Astrocyte of the spinal cord (primary cell): Measurements from ENCODE around the gene DMGDH.
A peak's percentile ranks its signal among the peaks of the same experiment; 100 is the strongest.

Experiments
- DNase-seq: peaks from one replicate; pipeline ENCODE4 v3.0.0; 2011; ENCODE audit warnings: low read depth, low spot score
- H3K4me3 ChIP-seq: 2 replicates; pipeline ENCODE4 v1.5.1; 2011; ENCODE audit warnings: low read depth, mild to moderate bottlenecking, low read length, moderate library complexity
- in situ Hi-C: cut with HindIII; loops from 2 replicates; pipeline ENCODE4 v1.10.0; 2017; ENCODE audit warnings: low sequenced_read_pairs
- TF ChIP-seq, protein P1 (sequence below): IDR thresholded peaks from 2 replicates; pipeline ENCODE4 v1.5.1; 2012; ENCODE audit warnings: low read depth, mild to moderate bottlenecking, low read length, inconsistent platforms

DMGDH gene

DNA sequence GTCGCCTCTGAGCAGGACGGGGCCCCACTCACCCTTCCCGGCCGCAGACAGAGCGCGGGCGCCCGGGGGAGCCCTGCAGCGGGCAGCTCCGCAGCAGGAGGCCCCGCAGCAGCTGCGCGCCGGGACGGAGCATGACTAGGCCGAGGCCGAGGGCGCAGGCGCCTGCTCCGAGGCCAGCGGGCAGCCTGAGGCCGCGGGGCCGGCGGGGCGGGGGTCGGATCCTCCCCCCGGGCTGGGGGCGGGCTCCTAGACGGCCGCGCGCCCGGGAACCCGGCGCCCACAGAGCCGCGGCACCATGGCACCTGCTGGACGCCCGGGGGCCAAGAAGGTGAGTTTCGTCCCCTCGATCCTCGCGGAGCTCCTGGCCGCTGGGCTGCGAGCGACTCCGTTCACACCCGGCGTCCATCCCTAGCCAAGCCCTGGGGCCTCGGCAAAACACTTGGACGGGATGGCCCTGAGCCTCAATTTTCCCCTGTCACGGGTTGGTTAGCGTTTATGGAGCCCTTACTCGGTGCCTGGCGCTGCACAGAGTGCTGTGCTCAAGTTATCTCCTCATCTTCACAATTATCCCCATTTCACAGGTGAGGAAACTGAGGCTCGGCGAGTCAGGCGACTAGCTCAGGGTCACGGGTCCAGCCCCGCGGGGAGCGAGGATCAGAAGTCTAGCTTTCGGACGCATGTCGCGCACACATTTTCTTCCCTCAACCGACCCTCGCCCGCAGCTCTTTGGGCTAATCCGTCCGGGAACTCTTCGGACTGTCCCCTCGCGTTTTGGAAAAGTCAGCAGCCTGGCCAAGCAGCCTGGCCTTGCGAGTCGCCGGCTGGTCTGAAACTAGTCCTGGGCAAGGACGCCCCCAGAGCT lies at the start of gene DMGDH, which contains the start of gene BHMT2:
DMGDH (minus strand) TSS at position 187 of the 862 bp plus-strand sequence; CDS start at position 133, 54 bp downstream.
BHMT2 (plus strand) TSS at position 280 of the 862 bp plus-strand sequence; CDS start at position 296, 16 bp downstream.
- TF ChIP-seq, protein P1, sequence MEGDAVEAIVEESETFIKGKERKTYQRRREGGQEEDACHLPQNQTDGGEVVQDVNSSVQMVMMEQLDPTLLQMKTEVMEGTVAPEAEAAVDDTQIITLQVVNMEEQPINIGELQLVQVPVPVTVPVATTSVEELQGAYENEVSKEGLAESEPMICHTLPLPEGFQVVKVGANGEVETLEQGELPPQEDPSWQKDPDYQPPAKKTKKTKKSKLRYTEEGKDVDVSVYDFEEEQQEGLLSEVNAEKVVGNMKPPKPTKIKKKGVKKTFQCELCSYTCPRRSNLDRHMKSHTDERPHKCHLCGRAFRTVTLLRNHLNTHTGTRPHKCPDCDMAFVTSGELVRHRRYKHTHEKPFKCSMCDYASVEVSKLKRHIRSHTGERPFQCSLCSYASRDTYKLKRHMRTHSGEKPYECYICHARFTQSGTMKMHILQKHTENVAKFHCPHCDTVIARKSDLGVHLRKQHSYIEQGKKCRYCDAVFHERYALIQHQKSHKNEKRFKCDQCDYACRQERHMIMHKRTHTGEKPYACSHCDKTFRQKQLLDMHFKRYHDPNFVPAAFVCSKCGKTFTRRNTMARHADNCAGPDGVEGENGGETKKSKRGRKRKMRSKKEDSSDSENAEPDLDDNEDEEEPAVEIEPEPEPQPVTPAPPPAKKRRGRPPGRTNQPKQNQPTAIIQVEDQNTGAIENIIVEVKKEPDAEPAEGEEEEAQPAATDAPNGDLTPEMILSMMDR: no peak
- DNase-seq: peak; percentile 35

DNA sequence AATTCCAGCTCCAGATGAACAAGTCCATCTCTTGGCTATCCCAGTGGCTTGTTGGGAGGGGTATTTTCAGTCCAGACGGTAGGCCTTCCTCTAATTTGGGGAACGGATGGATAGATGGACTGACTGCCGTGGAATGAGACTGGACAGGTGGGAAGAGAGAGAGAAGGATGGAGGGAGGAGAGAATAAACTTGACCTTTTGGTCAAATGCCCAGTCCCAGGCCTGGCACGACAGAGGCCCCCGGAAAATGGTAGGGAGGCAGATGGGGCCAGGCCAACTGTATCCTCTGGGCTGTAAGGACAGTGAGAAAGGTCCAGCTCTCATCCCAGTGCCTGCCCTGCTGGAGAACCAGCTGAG lies 43.2 kb upstream of the DMGDH start:
- in situ Hi-C loops: no loop called here
- no peak overlapping the region for H3K4me3 ChIP-seq
- no peak for DNase-seq
- TF ChIP-seq, protein P1: no peak

More for the DNA sequence above, at the start of gene DMGDH, which contains the start of gene BHMT2:
- in situ Hi-C loops: no loop called here
- peak within 1 kb of the TSS; percentile 21 for H3K4me3 ChIP-seq

DNA sequence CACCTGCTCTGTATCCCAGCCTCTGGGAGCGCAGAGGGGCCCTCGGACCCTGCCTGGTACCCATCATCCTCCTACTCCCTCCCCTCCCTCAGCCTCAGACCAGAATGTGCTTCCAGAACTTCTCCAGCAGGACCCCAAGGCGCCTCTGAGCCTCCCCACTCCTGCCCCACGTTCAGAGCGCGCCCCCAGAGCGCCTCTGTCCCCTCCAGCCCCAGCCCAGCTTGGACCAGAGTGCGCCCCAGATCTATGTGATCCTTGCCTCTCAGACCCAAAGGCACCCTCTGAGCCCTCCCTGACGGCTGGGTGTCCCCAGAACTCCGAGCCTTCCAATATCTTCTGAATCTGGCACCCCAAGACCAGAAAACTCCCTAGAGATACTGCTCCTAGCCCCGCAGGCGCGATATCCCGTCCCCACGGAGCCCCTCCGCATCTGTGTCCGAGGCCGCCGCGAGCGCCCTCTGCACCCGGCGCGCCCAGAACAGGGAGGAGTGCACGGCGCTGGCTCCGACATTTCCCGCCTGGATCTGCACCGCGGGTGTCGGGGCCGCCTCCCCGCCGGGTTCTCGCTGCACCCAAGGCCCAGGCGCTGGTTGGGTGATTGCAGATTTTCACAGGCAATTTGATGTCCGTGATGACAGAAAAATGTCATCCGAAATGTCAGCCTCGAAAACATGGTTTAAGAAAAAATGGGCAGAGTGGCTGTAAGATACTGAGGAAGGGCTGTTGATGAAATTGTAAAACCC lies 42.7 kb upstream of the DMGDH start:
- no peak overlapping the region for H3K4me3 ChIP-seq
- TF ChIP-seq, protein P1: no peak
- in situ Hi-C loops: no loop called here
- no peak for DNase-seq

DNA sequence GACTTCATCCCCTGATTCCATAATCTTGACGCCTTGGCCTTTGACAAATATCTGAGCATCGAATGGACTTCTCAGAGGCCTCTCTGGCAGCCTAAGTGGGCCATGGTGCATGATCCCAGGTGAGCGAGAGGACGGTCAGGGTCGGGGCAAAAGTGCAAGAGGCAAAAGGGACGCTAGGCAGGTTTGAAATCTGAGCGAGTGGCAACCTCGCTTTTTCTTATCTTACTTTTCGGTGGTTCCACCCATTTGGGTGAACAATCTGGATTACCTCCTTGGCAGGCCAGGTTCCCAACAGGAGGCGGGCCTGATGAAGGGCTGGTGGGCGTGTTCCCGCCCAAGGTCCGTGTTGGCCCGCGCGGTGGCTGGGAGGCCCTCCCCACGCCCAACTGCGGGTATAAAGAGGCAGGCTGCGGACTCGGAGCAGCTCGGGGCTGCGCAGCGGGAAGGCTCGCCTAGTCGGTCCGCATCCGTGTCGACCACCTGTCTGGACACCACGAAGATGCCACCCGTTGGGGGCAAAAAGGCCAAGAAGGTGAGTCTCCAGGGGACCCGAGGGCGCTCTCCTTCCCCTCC lies 42.0 kb upstream of the DMGDH start, which contains the start of gene BHMT:
BHMT (plus strand) TSS at position 423 of the 573 bp plus-strand sequence; CDS start at position 500, 77 bp downstream.
- no peak within 1 kb of the TSS for H3K4me3 ChIP-seq

DNA sequence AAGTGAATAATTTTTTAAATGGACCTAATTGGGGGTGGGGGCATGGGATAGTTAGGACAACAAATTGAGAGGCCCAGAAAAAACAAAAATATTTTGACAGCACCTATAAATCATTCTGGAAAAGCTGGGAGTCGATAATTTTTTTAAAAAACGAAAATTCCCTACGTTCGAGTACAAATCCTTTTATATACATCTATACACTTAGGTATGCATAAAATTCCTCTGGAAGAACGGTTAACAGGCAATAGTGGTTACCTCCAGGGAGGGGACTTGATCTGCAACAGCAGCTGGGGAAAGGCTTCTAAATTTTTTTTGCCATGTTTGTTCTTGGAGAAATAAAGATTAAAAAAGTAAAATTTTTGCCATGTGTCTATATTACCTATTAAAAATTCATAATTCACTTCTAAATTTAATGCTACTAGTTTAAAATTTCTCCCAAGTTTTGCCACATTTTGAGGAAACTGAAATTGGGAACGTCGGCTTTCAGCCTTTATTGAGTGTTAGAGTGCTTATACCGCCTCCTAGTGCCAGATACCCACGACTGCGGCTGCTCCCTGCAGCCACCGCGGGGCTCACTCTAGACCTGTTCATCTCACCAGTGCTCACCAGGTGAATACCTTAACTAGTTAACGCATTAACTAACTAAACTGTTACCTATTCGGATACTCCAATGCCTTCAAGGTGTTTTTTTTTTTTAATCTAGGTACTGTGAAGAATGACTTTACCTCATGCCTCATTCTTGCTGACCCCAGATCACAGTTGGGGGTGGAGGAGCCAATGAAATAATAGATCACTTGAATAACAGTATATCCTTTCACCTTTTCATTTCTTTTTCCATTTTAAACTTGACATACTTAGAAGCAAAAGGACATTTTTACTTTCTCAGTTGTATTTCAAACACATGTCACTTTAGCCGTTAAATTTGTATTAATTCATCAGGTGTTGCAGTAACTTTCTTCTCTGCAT lies 40.3 kb upstream of the DMGDH start:
- in situ Hi-C loops: no loop called here
- no peak for DNase-seq
- TF ChIP-seq, protein P1: peak; percentile 43
- no peak overlapping the region for H3K4me3 ChIP-seq

More for the DNA sequence above, 42.0 kb upstream of the DMGDH start, which contains the start of gene BHMT:
- TF ChIP-seq, protein P1: no peak
- in situ Hi-C loops: no loop called here
- no peak for DNase-seq
